Measurements from ENCODE around the gene AUTS2. TPM values are rescaled to one million over a fixed set of nuclear protein-coding genes. Genes with fewer than 3 reads are reported as not detected.
A peak's percentile ranks its signal among the peaks of the same experiment; 100 is the strongest.

The AUTS2 gene
- polyA plus RNA-seq, 1 donor (not counting 4 experiments of a cell fraction or from before 2014, with no cell fraction given) = 4.7 TPM

- H3K9ac ChIP-seq (ENCODE audit: control insufficient read depth, extremely low read depth, insufficient read depth, low read length) = no peak overlapping the region
- H3K36me3 ChIP-seq (ENCODE audit: control insufficient read depth in 2 of 2, extremely low read depth in 1 of 2, insufficient read depth in 2 of 2, low read length in 2 of 2) = no peaks in the 10 kb centered on the region
- dilution Hi-C loops (cut with MboI; ENCODE audit: extremely low pct_ligation_motif_present, low sequenced_read_pairs) = no loop called here
- no peaks in the 10 kb centered on the region for H3K4me1 ChIP-seq (ENCODE audit: control insufficient read depth, extremely low read depth, insufficient read depth, low read length)
- FAIRE-seq (no peak), DNase-seq (ENCODE audit: low read depth, low spot score) (no peak)
- peaks cover 2% of the 10 kb centered on the region for H3K9me1 ChIP-seq (ENCODE audit: control insufficient read depth, extremely low read depth, insufficient read depth, low read length)
- no peak overlapping the region for H3K27ac ChIP-seq (ENCODE audit: control insufficient read depth, insufficient read depth, low read length)
- peaks cover 66% of the 10 kb centered on the region for H3K79me2 ChIP-seq (ENCODE audit: control insufficient read depth, insufficient read depth, low read length)
- no peak for TF ChIP-seq EZH2 (IDR thresholded peaks at IDR 0.05; ENCODE audit: low read length)
- no peak for TF ChIP-seq CTCF (optimal IDR thresholded peaks at IDR 0.05 in 1 of 3, IDR thresholded peaks at IDR 0.05 in 1 of 3, conservative IDR thresholded peaks at IDR 0.05 in 1 of 3; ENCODE audit: extremely low read depth in 1 of 3, insufficient read depth in 2 of 3, low read length in 3 of 3)
- no peaks in the 10 kb centered on the region for H3K27me3 ChIP-seq (ENCODE audit: control insufficient read depth, extremely low read depth, insufficient read depth, low read length)
- no peak overlapping the region for H2AFZ ChIP-seq (ENCODE audit: control insufficient read depth, low read length)
- peaks cover 5% of the 10 kb centered on the region for H4K20me1 ChIP-seq (ENCODE audit: control insufficient read depth, extremely low read depth, insufficient read depth, low read length)
- H3K4me3 ChIP-seq (ENCODE audit: control insufficient read depth in 2 of 3, extremely low read depth in 1 of 3, insufficient read depth in 2 of 3, low read depth in 1 of 3, low read length in 3 of 3) = no peak overlapping the region
- H3K9me3 ChIP-seq (ENCODE audit: control insufficient read depth, low read depth, low read length) = no peaks in the 10 kb centered on the region
- no peak overlapping the region for H3K4me2 ChIP-seq (ENCODE audit: control insufficient read depth, extremely low read depth, insufficient read depth, low read depth, low read length)
These were observed 1158.5 kb downstream of the AUTS2 start for GRCh38 chr7:70756789-70757188.

- Histone ChIP-seq H3K36me3 (ENCODE audit: control insufficient read depth in 2 of 2, extremely low read depth in 1 of 2, insufficient read depth in 2 of 2, low read length in 2 of 2) (peaks cover 0 to 5% of the 10 kb centered on the region in 2 experiments), H3K4me3 (ENCODE audit: control insufficient read depth in 2 of 3, extremely low read depth in 1 of 3, insufficient read depth in 2 of 3, low read depth in 1 of 3, low read length in 3 of 3) (no peak overlapping the region), H3K4me2 (ENCODE audit: control insufficient read depth, extremely low read depth, insufficient read depth, low read depth, low read length) (no peak overlapping the region), H3K4me1 (ENCODE audit: control insufficient read depth, extremely low read depth, insufficient read depth, low read length) (no peaks in the 10 kb centered on the region), H3K79me2 (ENCODE audit: control insufficient read depth, insufficient read depth, low read length) (peaks cover 48% of the 10 kb centered on the region), H3K9me1 (ENCODE audit: control insufficient read depth, extremely low read depth, insufficient read depth, low read length) (peaks cover 2% of the 10 kb centered on the region), H4K20me1 (ENCODE audit: control insufficient read depth, extremely low read depth, insufficient read depth, low read length) (no peaks in the 10 kb centered on the region), H3K9ac (ENCODE audit: control insufficient read depth, extremely low read depth, insufficient read depth, low read length) (no peak overlapping the region), H3K9me3 (ENCODE audit: control insufficient read depth, low read depth, low read length) (no peaks in the 10 kb centered on the region), H3K27ac (ENCODE audit: control insufficient read depth, insufficient read depth, low read length) (no peak overlapping the region), H2AFZ (ENCODE audit: control insufficient read depth, low read length) (no peak overlapping the region), H3K27me3 (ENCODE audit: control insufficient read depth, extremely low read depth, insufficient read depth, low read length) (no peaks in the 10 kb centered on the region)
- TF ChIP-seq CTCF (optimal IDR thresholded peaks at IDR 0.05 in 1 of 3, IDR thresholded peaks at IDR 0.05 in 1 of 3, conservative IDR thresholded peaks at IDR 0.05 in 1 of 3; ENCODE audit: extremely low read depth in 1 of 3, insufficient read depth in 2 of 3, low read length in 3 of 3) (no peak), EZH2 (IDR thresholded peaks at IDR 0.05; ENCODE audit: low read length) (no peak)
- FAIRE-seq = peak; percentile 32
- DNase-seq (ENCODE audit: low read depth, low spot score) = no peak
- dilution Hi-C loops (cut with MboI; ENCODE audit: extremely low pct_ligation_motif_present, low sequenced_read_pairs) = no loop called here
These were observed 1160.4 kb downstream of the AUTS2 start for GRCh38 chr7:70758646-70759045.
